Activated T-helper 1 cell treated with anti-CD3 and anti-CD28 coated beads, Interleukin-12 subunit alpha, Interleukin-12 subunit beta, Interleukin-2, Interleukin-4 antibody, amounts not matched to agents 30 ng/mL and 10 ng/mL and 1 ng/mL, durations not matched to agents 14 hours and 24 hours and 36 hours (primary cell): ENCODE results near the gene CABP7. TPM values are rescaled to one million over a fixed set of nuclear protein-coding genes. Genes with fewer than 3 reads are reported as not detected.
A peak's percentile ranks its signal among the peaks of the same experiment; 100 is the strongest.

Experiments
- DNase-seq: peaks from one replicate; pipeline ENCODE4 v3.0.0; 2021; ENCODE audit warnings: low spot score
- H3K27ac Mint-ChIP-seq: one replicate; pipeline ENCODE4 v1.8.0; 2021; ENCODE audit warnings: mild to moderate bottlenecking, mixed read lengths
- H3K27me3 Mint-ChIP-seq: one replicate; pipeline ENCODE4 v1.8.0; 2022; ENCODE audit warnings: mild to moderate bottlenecking, moderate library complexity, mixed read lengths; ENCODE audit not compliant: insufficient read depth
- H3K36me3 Mint-ChIP-seq: one replicate; pipeline ENCODE4 v1.8.0; 2021; ENCODE audit warnings: low read depth, mixed read lengths
- H3K4me1 Mint-ChIP-seq: one replicate; pipeline ENCODE4 v1.8.0; 2021; ENCODE audit warnings: low read depth, mixed read lengths
- H3K4me3 Mint-ChIP-seq: one replicate; pipeline ENCODE4 v1.8.0; 2021; ENCODE audit warnings: mild to moderate bottlenecking, moderate library complexity, mixed read lengths
- H3K9me3 Mint-ChIP-seq: one replicate; pipeline ENCODE4 v1.8.0; 2021; ENCODE audit warnings: mixed read lengths
- intact Hi-C: fragments of 100-400 bp; cut with micrococcal nuclease; formaldehyde crosslinking; loops from one replicate; pipeline ENCODE4 v1.15.1; 2024
- total RNA-seq: library from RNA; stranded (reverse); gene quantifications from 2 replicates; pipeline ENCODE4 v1.2.3, GENCODE V29; 2022

The CABP7 gene
- total RNA-seq, 1 donor from 2014 or later: not detected

- H3K36me3 Mint-ChIP-seq: peaks cover 19% of the 10 kb centered on the region
- H3K9me3 Mint-ChIP-seq: no peaks in the 10 kb centered on the region
- no peaks in the 10 kb centered on the region for H3K27me3 Mint-ChIP-seq
- peak; percentile 2 for DNase-seq
- H3K27ac Mint-ChIP-seq: peak overlapping the region; percentile 88
- peak overlapping the region; percentile 98 for H3K4me3 Mint-ChIP-seq
- H3K4me1 Mint-ChIP-seq: peaks cover 40% of the 10 kb centered on the region
- intact Hi-C loops: loop anchor here (2.0 to 5.0 kb wide), 5 partner anchors 117 to 827 kb away; partner anchors contain the start of genes EWSR1 and MTMR3
Observed at GRCh38 chr22:29765905-29766631, 46.3 kb downstream of the CABP7 start.

GRCh38 chr22:29766632-29767170 lies 46.9 kb downstream of the CABP7 start, which contains the start of gene ZMAT5:
TSS of gene ZMAT5 (minus strand) at chr22:29767007. CDS start at chr22:29748544, 18,463 bp downstream.
- no peaks in the 10 kb centered on the region for H3K27me3 Mint-ChIP-seq
- H3K4me1 Mint-ChIP-seq: peaks cover 40% of the 10 kb centered on the region
- H3K27ac Mint-ChIP-seq: peak within 1 kb of the TSS; percentile 88
- peak; percentile 90 for DNase-seq
- intact Hi-C loops: loop anchor here (1.0 to 5.0 kb wide), 11 partner anchors 72 to 826 kb away; partner anchors contain the start of genes ASCC2, CASTOR1, EWSR1 and MTMR3
- H3K36me3 Mint-ChIP-seq: peaks cover 20% of the 10 kb centered on the region
- H3K4me3 Mint-ChIP-seq: peak within 1 kb of the TSS; percentile 98
- H3K9me3 Mint-ChIP-seq: no peaks in the 10 kb centered on the region

- H3K4me3 Mint-ChIP-seq: peak within 1 kb of the TSS; percentile 98
- peaks cover 40% of the 10 kb centered on the region for H3K4me1 Mint-ChIP-seq
- H3K27me3 Mint-ChIP-seq: no peaks in the 10 kb centered on the region
- H3K36me3 Mint-ChIP-seq: peaks cover 23% of the 10 kb centered on the region
- peak within 1 kb of the TSS; percentile 88 for H3K27ac Mint-ChIP-seq
- DNase-seq: peak; percentile 91
- H3K9me3 Mint-ChIP-seq: no peaks in the 10 kb centered on the region
- intact Hi-C loops: loop anchor here (1.0 to 5.0 kb wide), 11 partner anchors 71 to 825 kb away; partner anchors contain the start of genes ASCC2, CASTOR1, EWSR1 and MTMR3
Observed at GRCh38 chr22:29767171-29768051, 47.6 kb downstream of the CABP7 start, which contains the start of gene UQCR10. TSS of gene UQCR10 (plus strand) at chr22:29767369. CDS start at chr22:29767399, 30 bp downstream.

- DNase-seq: no peak
- Mint-ChIP-seq H3K4me3 (peak overlapping the region; percentile 98), H3K27me3 (no peaks in the 10 kb centered on the region), H3K4me1 (peaks cover 40% of the 10 kb centered on the region), H3K36me3 (peaks cover 24% of the 10 kb centered on the region), H3K9me3 (no peaks in the 10 kb centered on the region), H3K27ac (peak overlapping the region; percentile 88)
- intact Hi-C loops: loop anchor here (5.0 kb wide), 1 partner anchor 141 kb away; no protein-coding TSS in a partner anchor
Observed at GRCh38 chr22:29768052-29768693, 48.4 kb downstream of the CABP7 start.

- Mint-ChIP-seq H3K4me3 (peak overlapping the region; percentile 22), H3K27ac (no peak overlapping the region), H3K36me3 (peaks cover 24% of the 10 kb centered on the region), H3K9me3 (no peaks in the 10 kb centered on the region), H3K27me3 (no peaks in the 10 kb centered on the region), H3K4me1 (peaks cover 37% of the 10 kb centered on the region)
- DNase-seq: no peak
- intact Hi-C loops: loop anchor here (5.0 kb wide), 1 partner anchor 143 kb away; no protein-coding TSS in a partner anchor
Observed at GRCh38 chr22:29769723-29770321, 50.0 kb downstream of the CABP7 start.

GRCh38 chr22:29772170-29772641 lies 52.4 kb downstream of the CABP7 start:
- Mint-ChIP-seq H3K4me1 (peaks cover 18% of the 10 kb centered on the region), H3K27me3 (no peaks in the 10 kb centered on the region), H3K9me3 (no peaks in the 10 kb centered on the region), H3K27ac (no peak overlapping the region), H3K36me3 (peaks cover 22% of the 10 kb centered on the region), H3K4me3 (no peak overlapping the region)
- intact Hi-C loops: no loop called here
- DNase-seq: no peak

- Mint-ChIP-seq H3K4me3 (no peak overlapping the region), H3K27me3 (no peaks in the 10 kb centered on the region)
- intact Hi-C loops: no loop called here
Observed at GRCh38 chr22:29773233-29773632, 53.4 kb downstream of the CABP7 start.

GRCh38 chr22:29780220-29780619 lies 60.4 kb downstream of the CABP7 start:
- H3K4me3 Mint-ChIP-seq: no peak overlapping the region
- no peaks in the 10 kb centered on the region for H3K36me3 Mint-ChIP-seq
- no peaks in the 10 kb centered on the region for H3K27me3 Mint-ChIP-seq
- H3K27ac Mint-ChIP-seq: no peak overlapping the region
- intact Hi-C loops: no loop called here
- DNase-seq: no peak
- no peaks in the 10 kb centered on the region for H3K9me3 Mint-ChIP-seq
- H3K4me1 Mint-ChIP-seq: no peaks in the 10 kb centered on the region

More at GRCh38 chr22:29773233-29773632, 53.4 kb downstream of the CABP7 start:
- Mint-ChIP-seq H3K36me3 (peaks cover 16% of the 10 kb centered on the region), H3K9me3 (no peaks in the 10 kb centered on the region), H3K4me1 (peaks cover 12% of the 10 kb centered on the region), H3K27ac (no peak overlapping the region)
- DNase-seq: no peak

- no peaks in the 10 kb centered on the region for H3K9me3 Mint-ChIP-seq
- H3K27ac Mint-ChIP-seq: no peak overlapping the region
- H3K27me3 Mint-ChIP-seq: no peaks in the 10 kb centered on the region
- no peaks in the 10 kb centered on the region for H3K4me1 Mint-ChIP-seq
- no peaks in the 10 kb centered on the region for H3K36me3 Mint-ChIP-seq
- intact Hi-C loops: no loop called here
- H3K4me3 Mint-ChIP-seq: no peak overlapping the region
- no peak for DNase-seq
Observed at GRCh38 chr22:29780748-29781676, 61.2 kb downstream of the CABP7 start.
